GM19463 (cell line): ENCODE data around the gene ZMYND8.
"Not testable (repeated sequence)": the region's sequence is repeated elsewhere in the genome, so short reads cannot be mapped to it uniquely, and the experiment has no call there.

ENCODE experiments used
- ATAC-seq: cut with Tn5 transposase; IDR thresholded peaks from one replicate; pipeline ENCODE4 v1.9.1; 2021; ENCODE audit warnings: mild to moderate bottlenecking, moderate library complexity; ENCODE audit not compliant: unreplicated experiment

The ZMYND8 gene

DNA sequence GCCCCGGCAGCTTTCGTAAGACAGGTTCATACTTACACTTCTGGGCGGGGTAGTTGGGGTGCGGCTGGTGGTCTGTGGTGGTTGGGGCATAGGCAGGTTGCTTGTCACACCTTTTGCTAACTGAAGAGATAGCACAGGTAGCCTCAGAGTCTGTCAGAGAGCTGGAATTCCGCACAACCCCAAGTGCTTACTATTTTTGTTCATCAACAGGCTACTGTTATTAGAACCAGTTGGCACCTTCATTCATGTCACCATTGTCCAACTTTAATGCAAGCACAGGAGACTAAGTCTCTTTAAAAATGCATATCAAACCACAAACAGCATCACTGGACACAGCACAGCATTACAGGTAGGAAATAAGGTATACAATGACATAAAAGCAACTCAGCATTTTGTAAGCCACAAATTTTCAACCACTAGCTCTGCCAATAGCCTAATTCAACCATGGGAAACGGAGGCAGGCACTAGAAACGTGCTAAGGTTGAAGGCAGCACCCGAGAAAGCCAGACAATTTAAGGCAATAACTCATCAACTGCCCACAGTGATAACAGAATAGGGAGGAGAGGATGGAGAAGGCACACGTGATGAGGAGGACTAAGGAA, 143.8 kb downstream of the ZMYND8 start:
- no peak for ATAC-seq

DNA sequence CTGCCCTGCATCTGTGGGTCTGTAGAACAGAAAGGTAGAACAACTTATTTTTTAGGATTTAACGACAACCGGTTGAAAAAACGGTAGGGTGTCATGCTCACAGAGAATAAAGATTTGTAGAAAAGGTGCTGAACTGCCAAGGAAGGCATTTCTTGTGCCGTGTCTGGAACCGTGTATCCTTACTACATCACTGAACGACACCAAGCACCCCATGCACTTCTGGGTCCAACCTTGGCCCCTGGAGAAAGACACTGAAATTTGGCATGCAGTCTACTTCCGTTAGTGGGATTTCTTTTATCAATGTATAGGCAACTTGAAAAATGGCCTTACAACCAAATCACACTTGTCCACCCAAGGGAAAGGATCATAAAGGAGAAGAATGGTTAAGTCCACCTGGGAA, 145.5 kb downstream of the ZMYND8 start:
- ATAC-seq, result no peak

DNA sequence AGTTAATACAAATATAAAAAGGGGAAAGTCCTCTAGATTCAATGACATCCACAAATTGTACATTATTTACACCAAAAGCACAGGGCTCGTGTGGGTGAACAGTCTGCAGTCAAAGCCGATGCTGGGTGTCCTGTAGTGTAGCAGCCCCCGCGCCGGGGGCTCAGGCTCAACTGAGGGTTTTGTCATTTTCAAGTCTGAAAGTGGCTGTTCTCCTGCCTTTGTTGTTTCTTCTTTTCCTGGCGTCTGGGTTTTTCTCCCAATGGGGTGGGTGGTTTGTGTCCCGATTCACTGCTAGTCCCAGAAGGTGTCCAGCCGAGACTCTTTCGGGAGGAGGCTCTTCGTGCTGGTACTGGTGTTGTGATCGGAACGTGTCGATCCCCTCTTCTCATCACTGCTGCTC, 146.0 kb downstream of the ZMYND8 start:
- no peak for ATAC-seq

DNA sequence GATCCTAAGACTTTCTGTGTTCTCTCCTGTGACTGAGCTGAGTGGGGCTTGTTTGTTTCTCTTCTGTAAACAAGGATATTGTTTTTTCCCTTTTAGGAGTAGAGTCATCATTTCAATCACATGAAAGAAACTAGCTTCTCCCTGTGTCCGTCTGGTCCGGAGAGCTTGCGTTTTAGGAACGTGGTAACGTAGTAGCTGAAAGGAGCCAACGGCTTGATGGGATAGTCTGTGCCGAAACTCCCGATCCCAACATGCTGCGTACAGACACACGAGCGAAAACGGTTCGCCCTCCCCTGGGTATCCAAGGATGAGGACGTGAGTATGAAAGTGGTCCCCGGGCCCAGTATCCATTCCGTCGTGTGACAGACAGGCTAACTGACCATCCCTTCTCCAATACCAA, 146.5 kb downstream of the ZMYND8 start:
- ATAC-seq, result no peak

DNA sequence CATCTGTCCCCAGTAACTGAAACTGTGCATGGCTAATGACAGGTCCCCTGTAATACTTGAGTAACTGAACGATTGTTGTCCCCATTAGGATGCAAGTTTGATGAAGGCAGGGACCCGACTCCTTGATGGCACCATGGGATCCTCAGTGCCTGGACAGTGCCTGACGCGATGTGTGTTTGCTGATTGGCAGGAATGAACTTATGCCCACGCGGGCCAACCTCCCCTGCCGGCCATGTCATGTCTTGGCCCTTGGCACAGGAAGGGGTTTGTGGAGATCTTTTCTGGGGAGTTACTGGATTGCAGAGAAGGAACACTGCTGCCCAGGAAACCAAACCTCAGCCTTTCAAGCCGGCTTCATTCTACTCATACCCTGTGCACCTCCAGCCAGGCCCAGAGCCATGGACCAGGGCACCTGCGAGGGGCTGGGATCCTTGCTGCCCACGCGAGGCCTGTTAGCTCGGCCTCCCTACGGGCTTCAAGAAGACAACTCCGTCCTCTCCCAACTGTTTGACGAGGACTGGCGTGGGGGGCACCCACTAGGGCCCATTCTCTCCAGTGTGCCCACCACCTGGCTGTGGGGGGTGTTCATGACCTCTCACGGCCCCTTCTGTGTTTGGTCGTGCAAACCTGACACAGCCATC, 147.8 kb downstream of the ZMYND8 start:
- ATAC-seq, result no peak

DNA sequence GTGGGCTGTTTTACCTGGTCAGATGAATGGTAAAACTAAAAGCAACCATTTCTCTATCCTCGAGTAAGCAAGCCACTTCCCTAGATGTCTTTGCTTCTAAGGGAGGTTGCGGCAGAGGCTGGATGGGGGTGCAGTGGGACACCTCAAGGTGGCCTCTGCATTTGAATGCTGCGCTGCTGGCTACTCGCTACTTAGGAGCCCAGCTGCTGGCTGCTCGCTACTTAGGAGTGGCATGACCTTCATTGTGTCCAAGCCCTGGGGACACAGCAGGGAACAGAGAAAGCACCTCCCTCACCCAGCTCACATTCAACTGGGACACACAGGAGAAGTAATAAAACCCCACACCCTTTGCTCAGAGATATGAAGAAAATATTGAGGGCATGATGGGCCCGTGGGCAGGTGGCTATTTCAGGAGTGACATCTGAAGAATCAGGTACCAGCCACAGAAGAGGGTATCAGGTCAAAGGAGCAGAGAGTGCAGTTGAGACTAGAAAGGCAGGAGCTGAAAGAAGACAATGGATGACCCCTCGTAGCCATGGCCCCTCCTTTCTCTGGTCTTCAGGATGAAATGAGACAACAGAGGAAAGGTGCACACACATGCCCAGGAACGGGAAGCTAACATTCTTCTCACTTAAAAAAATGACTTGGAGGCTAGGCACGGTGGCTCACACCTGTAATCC, 149.4 kb downstream of the ZMYND8 start:
- no peak for ATAC-seq

DNA sequence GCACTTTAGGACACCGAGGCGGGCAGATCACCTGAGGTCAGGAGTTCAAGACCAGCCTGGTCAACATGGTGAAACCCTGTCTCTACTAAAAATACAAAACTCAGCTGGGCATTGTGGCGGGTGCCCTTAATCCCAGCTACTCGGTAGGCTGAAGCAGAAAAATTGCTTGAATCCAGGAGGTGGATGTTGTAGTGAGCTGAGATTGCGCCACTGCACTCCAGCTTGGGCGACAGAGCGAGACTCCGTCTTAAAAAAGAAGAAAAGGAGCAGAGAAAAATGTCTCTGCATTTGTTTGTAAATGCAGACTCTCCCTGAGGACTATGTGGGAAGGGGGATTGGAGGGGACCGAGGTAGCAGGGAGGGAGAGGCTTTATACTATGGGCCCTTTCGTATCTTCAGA, 149.9 kb downstream of the ZMYND8 start:
- not testable (repeated sequence) for ATAC-seq

DNA sequence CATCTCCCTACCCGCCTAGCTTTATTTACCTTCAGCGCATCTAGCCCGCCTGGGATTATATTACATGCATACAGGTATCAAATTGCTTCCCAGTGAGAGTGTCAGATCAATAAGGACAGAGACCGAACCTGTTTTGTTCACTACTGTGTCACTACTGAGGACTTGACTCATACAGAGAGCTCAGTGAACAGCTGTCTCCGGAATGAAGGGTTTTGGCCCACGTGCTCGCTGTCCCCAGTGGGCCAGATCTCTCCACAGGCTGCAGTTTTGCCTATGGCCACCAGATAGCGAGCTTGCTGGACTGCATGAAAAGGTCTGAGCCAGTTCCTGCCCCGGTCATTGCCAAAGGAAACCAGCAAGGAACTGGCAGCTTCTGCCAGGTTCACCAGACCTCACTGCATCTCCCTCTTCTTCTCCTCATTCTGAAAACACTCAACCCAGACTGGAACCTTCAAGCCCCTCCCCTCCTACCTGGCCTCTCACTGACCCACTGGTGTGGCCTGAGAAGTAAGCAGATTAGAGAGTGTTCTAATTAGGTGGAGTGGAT, 150.8 kb downstream of the ZMYND8 start:
- ATAC-seq, result no peak

DNA sequence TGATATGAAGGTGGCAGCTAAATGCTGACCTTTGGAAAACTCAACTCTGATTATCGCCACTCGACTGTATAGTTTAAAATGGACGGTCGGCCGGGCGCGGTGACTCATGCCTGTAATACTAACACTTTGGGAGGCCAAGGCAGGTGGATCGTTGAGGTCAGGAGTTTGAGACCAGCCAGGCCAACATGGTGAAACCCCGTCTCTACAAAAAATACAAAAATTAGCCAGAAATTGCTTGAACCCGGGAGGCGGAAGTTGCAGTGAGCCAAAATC, 151.7 kb downstream of the ZMYND8 start:
- ATAC-seq, result not testable (repeated sequence)

DNA sequence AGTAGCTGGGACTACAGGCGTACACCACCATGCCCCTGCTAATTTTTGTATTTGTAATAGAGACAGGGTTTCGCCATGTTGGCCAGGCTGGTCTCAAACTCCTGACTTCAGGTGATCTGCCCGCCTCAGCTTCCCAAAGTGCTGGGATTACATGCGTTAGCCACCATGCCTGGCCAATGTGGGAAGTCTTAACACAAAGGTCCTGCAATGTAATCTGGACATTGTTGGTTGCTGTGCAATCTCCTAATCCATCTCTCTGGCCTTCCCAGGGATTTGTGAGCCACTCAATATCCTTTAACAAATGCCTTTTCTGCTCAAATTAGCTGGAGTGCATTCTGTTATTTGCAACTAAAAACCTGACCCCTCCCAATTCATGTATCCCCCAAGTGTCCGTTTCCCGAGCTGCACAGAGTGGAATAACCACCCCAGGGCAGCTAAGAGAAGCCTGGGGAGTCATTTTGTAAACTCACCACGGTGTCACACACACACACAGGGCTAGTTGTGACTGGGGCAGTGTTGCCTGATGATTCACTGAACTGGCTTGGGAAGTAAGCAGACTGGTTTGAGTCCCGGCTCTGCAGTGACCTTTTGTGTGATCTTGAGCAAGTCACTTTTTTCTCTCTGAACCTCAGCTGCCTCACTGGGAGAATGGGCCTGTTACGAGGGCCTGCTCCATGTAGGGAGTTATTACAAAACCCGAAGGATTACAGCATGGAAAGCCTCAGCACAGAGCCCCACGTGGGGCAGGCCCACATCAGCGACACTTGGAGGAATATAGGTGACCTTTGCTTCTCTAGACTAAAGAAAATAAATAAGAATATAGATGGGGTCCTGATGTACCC, 152.3 kb downstream of the ZMYND8 start:
- ATAC-seq, result no peak

DNA sequence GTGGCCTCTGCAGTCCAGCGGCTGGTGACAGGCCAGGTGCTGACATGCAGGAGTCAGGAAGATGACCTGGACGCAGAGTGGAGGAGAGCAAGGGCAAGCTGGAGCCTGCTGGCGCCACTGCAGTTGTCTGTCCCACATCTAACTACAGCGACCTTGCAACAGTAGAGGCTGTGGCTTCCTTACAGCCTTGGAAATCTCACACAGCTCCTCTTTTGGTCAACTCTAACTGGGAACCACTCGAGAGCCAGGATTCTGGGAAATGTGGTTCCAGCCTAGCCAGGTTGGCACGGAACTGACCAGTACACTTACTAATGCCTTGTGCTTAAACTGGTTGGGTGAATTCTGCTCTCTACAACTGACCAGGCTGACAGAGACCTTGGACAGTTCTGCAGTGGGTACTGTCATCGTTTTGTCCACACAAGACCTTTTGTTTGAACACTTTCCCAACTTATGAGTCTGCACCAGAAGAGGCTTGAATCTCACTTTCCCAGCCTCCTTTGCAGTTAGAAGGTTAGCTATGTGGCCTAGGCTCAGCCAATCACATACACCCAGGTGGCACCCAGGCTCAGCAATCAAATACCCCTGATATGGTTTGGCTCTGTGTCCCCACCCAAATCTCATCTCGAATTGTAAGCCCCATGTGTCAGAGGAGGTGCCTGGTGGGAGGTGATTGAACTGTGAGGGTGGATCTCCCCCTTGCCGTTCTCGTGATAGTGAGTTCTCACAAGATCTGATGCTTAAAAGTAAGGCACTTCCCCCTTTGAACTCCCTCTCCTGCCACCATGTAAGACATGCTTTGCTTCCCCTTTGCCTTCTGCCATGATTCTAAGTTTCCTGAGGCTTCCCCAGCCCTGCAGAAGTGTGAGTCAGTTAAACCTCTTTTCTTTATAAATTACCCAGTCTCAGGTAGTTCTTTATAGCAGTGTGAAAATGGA, 153.5 kb downstream of the ZMYND8 start:
- ATAC-seq, result no peak

DNA sequence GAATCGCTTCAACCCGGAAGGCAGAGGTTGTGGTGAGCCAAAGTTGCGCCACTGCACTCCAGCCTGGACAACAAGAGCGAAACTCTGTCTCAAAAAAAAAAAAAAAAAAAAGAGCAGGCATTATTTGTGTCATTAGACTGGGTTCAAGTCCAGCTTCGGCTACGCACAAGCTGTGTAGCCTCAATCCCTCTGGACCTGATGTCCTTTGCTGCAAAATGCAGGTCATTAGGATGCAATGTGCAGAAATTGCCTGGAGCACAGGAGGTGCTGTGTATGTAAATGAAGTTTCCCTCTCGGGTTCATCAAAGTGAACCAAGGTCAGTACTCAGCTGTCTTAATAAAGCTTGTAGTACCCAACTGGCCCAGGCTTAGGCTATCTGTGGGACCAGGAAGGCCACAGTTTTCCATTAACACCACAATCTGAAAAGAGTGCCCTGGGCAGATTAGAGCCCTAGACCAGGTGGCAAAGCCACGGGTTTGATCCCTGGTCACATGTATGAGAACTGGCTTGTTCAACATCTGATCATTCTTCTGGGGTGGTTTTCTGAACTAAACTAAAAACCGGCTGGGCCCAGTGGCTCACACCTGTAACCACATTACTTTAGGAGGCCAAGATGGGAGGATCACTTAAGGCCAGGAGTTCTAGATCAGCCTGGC, 155.3 kb downstream of the ZMYND8 start:
- ATAC-seq, result no peak

DNA sequence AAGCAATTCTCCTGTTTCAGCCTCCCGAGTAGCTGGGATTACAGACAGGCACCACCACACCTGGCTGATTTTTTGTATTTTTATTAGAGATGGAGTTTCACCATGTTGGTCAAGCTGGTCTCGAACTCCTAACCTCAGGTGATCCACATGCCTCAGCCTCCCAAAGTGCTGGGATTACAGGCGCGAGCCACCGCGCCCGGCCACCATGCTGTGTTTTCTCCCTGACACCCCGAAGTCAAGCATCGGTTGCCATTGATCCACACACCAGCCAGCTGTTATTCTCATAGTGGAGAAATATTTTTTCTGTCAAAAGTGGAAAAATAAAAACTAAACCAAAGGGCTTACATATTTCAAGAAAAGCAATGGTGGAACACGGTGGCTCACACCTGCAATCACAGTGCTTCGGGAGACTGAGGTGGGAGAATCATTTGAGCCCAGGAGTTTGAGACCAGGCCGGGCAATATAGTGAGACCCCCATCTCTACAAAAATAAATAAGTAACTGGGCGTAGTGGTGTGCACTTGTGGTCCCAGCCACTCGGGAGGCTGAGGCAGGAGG, 157.4 kb downstream of the ZMYND8 start:
- ATAC-seq, result no peak

DNA sequence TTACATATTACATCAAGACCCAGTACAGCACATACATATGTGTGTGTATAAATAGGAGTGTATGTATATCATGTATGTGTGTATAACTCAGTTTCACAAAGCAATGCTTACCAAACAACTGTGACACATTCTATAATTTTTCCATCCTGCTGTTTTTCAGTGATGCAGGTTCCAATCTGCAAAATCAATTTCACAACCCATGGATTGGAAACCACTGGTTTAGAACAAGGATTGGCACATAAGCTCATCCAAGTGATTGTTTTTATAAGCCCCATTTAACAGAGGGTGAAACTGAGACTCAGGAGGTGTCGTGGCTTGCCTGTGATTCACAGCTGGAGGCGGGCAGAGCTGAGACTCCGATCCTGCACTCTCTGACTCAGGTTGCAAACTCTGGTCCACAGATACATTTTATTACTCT, 158.2 kb downstream of the ZMYND8 start:
- no peak for ATAC-seq

DNA sequence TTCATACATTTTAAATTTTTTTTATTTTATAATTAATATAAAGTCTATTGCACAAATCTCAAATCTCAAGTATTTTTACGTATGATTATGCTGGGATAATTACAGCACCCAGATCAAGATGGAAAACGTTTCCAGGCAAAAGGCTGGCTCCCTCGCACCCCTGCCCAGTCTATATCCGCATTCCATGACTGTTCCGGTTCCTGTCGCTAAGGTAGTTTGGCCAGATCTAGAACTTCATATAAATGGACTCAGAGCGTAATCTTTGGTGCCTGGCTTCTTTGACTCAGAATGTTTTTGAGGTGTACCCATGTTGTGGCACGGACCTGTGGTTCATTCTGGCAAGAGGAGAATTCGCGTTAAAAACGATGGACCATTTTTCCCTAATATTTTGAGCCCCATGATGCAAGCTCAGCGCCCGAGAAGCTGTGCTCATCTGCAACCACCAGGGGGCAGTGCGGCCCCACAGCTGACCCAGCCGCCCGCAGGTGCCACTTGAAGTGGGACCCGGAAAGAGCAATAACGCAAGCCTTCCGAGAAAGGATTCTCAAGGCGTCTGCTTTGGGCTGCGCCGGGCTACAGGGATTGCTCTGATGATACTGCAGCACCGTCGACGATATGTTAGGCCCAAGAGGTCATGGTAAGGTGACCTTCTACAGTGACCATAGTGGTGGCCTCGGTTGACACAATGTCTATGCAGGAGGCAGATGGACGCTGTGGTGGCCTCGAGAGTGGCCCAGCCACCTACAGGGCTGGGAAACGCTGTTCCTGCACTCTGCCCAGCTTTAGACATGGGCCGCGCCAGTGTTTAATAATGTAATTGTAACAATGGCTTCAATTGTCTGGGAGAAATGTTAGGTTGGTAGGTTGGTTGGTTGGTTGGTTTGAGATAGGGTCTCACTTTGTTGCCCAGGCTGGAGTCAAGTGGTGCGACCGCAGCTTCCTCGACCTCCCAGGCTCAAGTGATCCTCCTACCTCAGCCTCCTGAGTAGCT, 160.1 kb downstream of the ZMYND8 start:
- ATAC-seq, result no peak

DNA sequence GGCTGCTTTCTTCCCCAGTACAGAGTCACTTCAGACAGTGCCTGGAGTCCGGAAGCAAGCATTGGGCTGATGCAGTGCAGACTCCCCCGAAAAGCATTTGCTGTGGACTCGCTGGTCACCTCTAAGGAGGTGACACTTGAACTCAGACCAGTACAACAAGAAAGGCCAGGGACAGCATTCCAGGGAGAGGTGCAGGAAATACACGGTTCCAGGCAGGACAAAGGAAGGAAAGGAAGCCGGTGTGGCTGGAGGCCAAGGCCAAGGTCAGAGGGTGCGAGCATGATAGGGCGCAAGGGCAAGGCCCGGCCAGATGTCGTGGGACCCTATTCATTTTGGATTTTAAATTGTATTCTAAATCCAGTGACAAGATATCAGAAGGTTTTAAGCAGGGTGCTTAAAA, 160.9 kb downstream of the ZMYND8 start:
- no peak for ATAC-seq

DNA sequence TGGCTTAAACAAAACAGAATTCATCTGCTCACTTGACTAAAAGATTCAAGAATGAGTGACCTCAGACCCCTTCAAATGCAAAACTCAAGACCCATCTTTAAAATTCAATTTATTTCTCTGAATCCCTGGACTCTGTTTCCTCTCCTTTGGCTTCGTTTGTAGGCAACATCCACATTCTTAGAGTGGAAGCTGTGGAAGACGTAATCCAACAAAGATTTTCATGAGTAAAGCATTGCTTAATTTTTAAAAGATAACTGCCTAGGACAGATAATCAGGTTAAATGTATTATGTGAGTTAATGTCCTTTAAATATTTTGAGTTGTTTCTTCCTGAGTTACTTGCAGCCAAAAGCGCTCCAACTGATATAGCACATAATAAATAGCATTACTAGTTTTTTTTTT, 164.5 kb downstream of the ZMYND8 start:
- ATAC-seq, result no peak

DNA sequence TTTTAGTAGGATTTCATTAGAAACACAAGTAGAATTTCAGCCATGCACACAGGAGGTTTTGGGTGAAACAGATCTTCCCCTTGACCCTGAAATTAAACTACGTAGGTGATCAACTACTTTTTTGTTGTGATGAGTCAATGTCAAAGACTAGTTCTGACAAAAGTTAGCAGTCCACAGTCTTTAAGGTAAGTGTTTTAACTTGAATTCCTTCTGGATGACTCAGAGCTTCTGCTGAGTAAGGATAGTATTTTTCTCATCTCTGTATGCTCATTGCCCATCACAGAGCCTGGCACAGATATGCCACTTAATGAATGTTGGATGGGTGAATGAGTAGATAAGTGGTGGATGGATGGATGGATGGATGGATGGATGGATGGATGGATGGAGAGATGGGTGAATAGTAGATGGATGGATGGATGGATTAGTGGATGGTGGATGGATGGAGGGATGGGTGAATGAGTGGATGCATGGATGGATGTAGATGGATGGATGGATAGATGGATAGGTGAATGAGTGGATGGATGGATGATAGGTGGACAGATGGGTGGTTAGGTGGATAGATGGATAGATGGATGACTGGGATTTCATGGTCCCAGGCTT, 165.3 kb downstream of the ZMYND8 start:
- ATAC-seq, result no peak
